KOPT-K1 (cell line): ENCODE results near the gene PEX6.
A peak's percentile ranks its signal among the peaks of the same experiment; 100 is the strongest.

ENCODE experiments used
- H3K27ac ChIP-seq: fragments of 200-600 bp; sonication (generic); 2 replicates; pipeline ENCODE4 v1.5.1; 2016; ENCODE audit warnings: antibody characterized with exemption, mild to moderate bottlenecking, low read depth, low read length; ENCODE audit not compliant: poor library complexity, severe bottlenecking
- H3K36me3 ChIP-seq: fragments of 200-600 bp; sonication (generic); 2 replicates; pipeline ENCODE4 v1.5.1; 2017; ENCODE audit warnings: antibody characterized with exemption, mild to moderate bottlenecking, low read length, moderate library complexity; ENCODE audit not compliant: insufficient read depth
- H3K9me3 ChIP-seq: fragments of 200-600 bp; sonication (generic); 2 replicates; pipeline ENCODE4 v1.5.1; 2017; ENCODE audit warnings: antibody characterized with exemption, low read length, mild to moderate bottlenecking; ENCODE audit not compliant: insufficient read depth, poor library complexity, severe bottlenecking

PEX6 gene

DNA sequence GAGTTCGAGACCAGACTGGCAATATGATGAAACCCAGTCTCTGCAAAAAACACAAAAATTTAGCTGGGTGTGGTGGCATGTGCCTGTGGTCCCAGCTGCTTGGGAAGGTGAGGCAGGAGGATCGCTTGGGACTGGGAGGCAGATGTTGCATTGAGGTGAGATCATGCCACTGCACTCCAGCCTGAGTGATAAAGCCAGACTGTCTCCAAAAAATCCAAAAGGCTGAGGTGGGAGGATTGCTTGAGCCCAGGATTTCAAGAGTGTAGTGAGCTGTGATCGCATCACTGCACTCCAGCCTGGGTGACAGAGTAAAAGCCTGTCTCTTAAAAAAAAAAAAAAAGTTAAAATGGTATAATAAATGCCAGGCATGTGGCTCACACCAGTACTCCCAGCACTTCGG lies 64.4 kb downstream of the PEX6 start:
- H3K9me3 ChIP-seq = no peaks in the 10 kb centered on the region
- no peaks in the 10 kb centered on the region for H3K36me3 ChIP-seq
- peak overlapping the region; percentile 20 for H3K27ac ChIP-seq
